H1 (cell line): ENCODE measurements around the gene ME1. TPM values are rescaled to one million over a fixed set of nuclear protein-coding genes. Genes with fewer than 3 reads are reported as not detected.

Experiments used
- SUZ12 ChIP-seq: fragments of 200-600 bp; sonication (generic); IDR thresholded peaks from 2 replicates; pipeline ENCODE4 v1.6.1; 2012; ENCODE audit warnings: mild to moderate bottlenecking, inconsistent platforms, low read length, moderate library complexity, mixed read lengths
- polyA plus RNA-seq, 7 experiments: library from polyadenylated mRNA; depleted of rRNA in 3 of 7; stranded (reverse) in 5 of 7; unstranded in 2 of 7; fragments of >200 nt in 5 of 7; fragments of 200-250 nt in 2 of 7; gene quantifications; 1 replicate in 5 of 7; 2 replicates in 1 of 7; 4 replicates in 1 of 7; pipeline versions ENCODE4 v1.2.1 to v1.2.3, GENCODE V29; 2011 to 2013; ENCODE audit warnings: missing spikeins in 2 of 7, mixed read lengths in 2 of 7
- total RNA-seq: library from RNA; stranded (reverse); fragmentation: NEBNext Ultra II Directional; extraction: Animal tissue kit (Norgen Biotek cat#: 25700); gene quantifications from 2 replicates; pipeline ENCODE4 v1.2.1, GENCODE V29; 2021

ME1 gene
- total and polyA plus RNA-seq, 2 of the 8 experiments (the other 6 are each of a cell fraction or from before 2014, with no cell fraction given): 1.3 to 3.9 TPM

- TF ChIP-seq SUZ12: no peak
Observed at GRCh38 chr6:83182114-83182513, 248.7 kb downstream of the ME1 start (continued).
